HFF-Myc (cell line): ENCODE data around the gene PPP6R2.

Experiments used
- DNase-seq: peaks from one replicate; pipeline ENCODE4 v3.0.0-alpha.2; 2011; ENCODE audit warnings: low read depth; ENCODE audit errors: extremely low read depth
- H3K4me3 ChIP-seq: replicated peaks from 2 replicates; pipeline ENCODE4 v1.5.1; 2011; ENCODE audit warnings: low read depth, mild to moderate bottlenecking, control low read depth, low read length
- CTCF ChIP-seq: IDR thresholded peaks from 2 replicates; pipeline ENCODE4 v1.5.1; 2012; ENCODE audit warnings: mild to moderate bottlenecking, low read depth, low read length, control low read depth; ENCODE audit errors: missing control alignments

PPP6R2 gene

GRCh38 chr22:50475652-50476002 lies 132.5 kb downstream of the PPP6R2 start:
- H3K4me3 ChIP-seq: peak overlapping the region; percentile 69; the same call in 1 of the 2 replicates
- no peak for DNase-seq
- no peak for TF ChIP-seq CTCF

GRCh38 chr22:50476868-50477267 lies 133.7 kb downstream of the PPP6R2 start:
- TF ChIP-seq CTCF: no peak
- DNase-seq: no peak
- no peak overlapping the region for H3K4me3 ChIP-seq

GRCh38 chr22:50477923-50478322 lies 134.8 kb downstream of the PPP6R2 start:
- no peak for TF ChIP-seq CTCF
- no peak for DNase-seq
- no peak overlapping the region for H3K4me3 ChIP-seq

- TF ChIP-seq CTCF: no peak
- no peak for DNase-seq
- no peak overlapping the region for H3K4me3 ChIP-seq
These were observed 136.6 kb downstream of the PPP6R2 start for GRCh38 chr22:50479721-50480120.

- H3K4me3 ChIP-seq: no peak overlapping the region
- no peak for DNase-seq
- TF ChIP-seq CTCF: no peak
These were observed 137.9 kb downstream of the PPP6R2 start for GRCh38 chr22:50481045-50481439.

GRCh38 chr22:50481440-50482106 lies 138.4 kb downstream of the PPP6R2 start, which contains the start of gene ADM2:
ADM2 (plus strand) TSS chr22:50481543; CDS start chr22:50481848, 305 bp downstream.
- peak within 1 kb of the TSS; percentile 25 for H3K4me3 ChIP-seq
- no peak for TF ChIP-seq CTCF
- DNase-seq: no peak
